GM19455 (cell line): ENCODE data around the gene CCNI.
"Not testable (repeated sequence)": the region's sequence is repeated elsewhere in the genome, so short reads cannot be mapped to it uniquely, and the experiment has no call there.

Source experiments
- ATAC-seq: cut with Tn5 transposase; IDR thresholded peaks from one replicate; pipeline ENCODE4 v1.9.1; 2021; ENCODE audit not compliant: unreplicated experiment

The CCNI gene

GRCh38 chr4:77082886-77083608 lies 7.3 kb upstream of the CCNI start:
- no peak for ATAC-seq

- ATAC-seq = not testable (repeated sequence)
These were observed 5.0 kb upstream of the CCNI start for GRCh38 chr4:77080806-77081205.

- ATAC-seq = no peak
These were observed 3.5 kb upstream of the CCNI start for GRCh38 chr4:77079281-77079680.

GRCh38 chr4:77078401-77078800 lies 2.6 kb upstream of the CCNI start:
- ATAC-seq = no peak

GRCh38 chr4:77076889-77077635 lies 1.3 kb upstream of the CCNI start:
- no peak for ATAC-seq

- peak; percentile 66 for ATAC-seq
These were observed 571 bp downstream of the CCNI start for GRCh38 chr4:77074981-77075855.

GRCh38 chr4:77074381-77074831 lies 1.4 kb downstream of the CCNI start:
- ATAC-seq = no peak

- ATAC-seq = no peak
These were observed 1.8 kb downstream of the CCNI start for GRCh38 chr4:77073981-77074380.

- no peak for ATAC-seq
These were observed 2.5 kb downstream of the CCNI start for GRCh38 chr4:77073106-77073809.

GRCh38 chr4:77072195-77072753 lies 3.5 kb downstream of the CCNI start:
- no peak for ATAC-seq

- peak; percentile 50 for ATAC-seq
These were observed 6.3 kb downstream of the CCNI start for GRCh38 chr4:77069514-77069913.

GRCh38 chr4:77065382-77065781 lies 10.4 kb downstream of the CCNI start:
- no peak for ATAC-seq

GRCh38 chr4:77062856-77063255 lies 12.9 kb downstream of the CCNI start:
- no peak for ATAC-seq

GRCh38 chr4:77052352-77052751 lies 23.4 kb downstream of the CCNI start:
- no peak for ATAC-seq

GRCh38 chr4:77050962-77051361 lies 24.8 kb downstream of the CCNI start:
- no peak for ATAC-seq

- no peak for ATAC-seq
These were observed 28.8 kb downstream of the CCNI start for GRCh38 chr4:77047037-77047436.

- no peak for ATAC-seq
These were observed 30.3 kb downstream of the CCNI start for GRCh38 chr4:77045490-77045889.

GRCh38 chr4:77044461-77045150 lies 31.2 kb downstream of the CCNI start:
- no peak for ATAC-seq

- no peak for ATAC-seq
These were observed 32.2 kb downstream of the CCNI start for GRCh38 chr4:77043507-77044136.
